SK-N-SH (cell line): Measurements from ENCODE around the gene VPS51. TPM values are rescaled to one million over a fixed set of nuclear protein-coding genes. Genes with fewer than 3 reads are reported as not detected.

Source experiments
- CTCF ChIA-PET: fragments of 300-600, 350-600 bp; formaldehyde crosslinking; extraction: SDS; loops from one replicate; lab custom pipeline; 2021; lab: Yijun Ruan, JAX
- POLR2A ChIA-PET: fragments of 350-600 bp; sonication (Branson Sonifier 250); formaldehyde crosslinking; extraction: SDS; loops from one replicate; lab custom pipeline; 2020; ENCODE audit warnings: antibody characterized with exemption, inconsistent platforms; lab: Yijun Ruan, JAX
- DNase-seq: peaks from one replicate; pipeline ENCODE4 v3.0.0; 2012
- H2AFZ ChIP-seq: fragments of 200-600 bp; sonication (generic); 2 replicates; pipeline ENCODE4 v1.8.1; 2016; ENCODE audit warnings: antibody characterized with exemption, mild to moderate bottlenecking, low read depth
- H3F3A ChIP-seq: fragments of 200-600 bp; sonication (generic); replicated peaks from 2 replicates; pipeline ENCODE3; 2016; ENCODE audit warnings: antibody characterized with exemption, mild to moderate bottlenecking; ENCODE audit not compliant: insufficient read depth
- H3K27ac ChIP-seq, 2 experiments: fragments of 200-500 bp in 1 of 2; fragments of 200-600 bp in 1 of 2; sonication (Bioruptor generic) in 1 of 2; sonication (generic), shearing (Covaris generic) in 1 of 2; 2 replicates each; pipeline versions ENCODE4 v1.5.1 to v1.6.1; 2014 to 2016; ENCODE audit warnings: low read depth in 2 of 2, inconsistent platforms in 1 of 2, low read length in 1 of 2, mild to moderate bottlenecking in 1 of 2, mixed read lengths in 1 of 2
- H3K27me3 ChIP-seq: fragments of 200-600 bp; sonication (generic), shearing (Covaris generic); 2 replicates; pipeline ENCODE4 v1.6.1; 2016; ENCODE audit warnings: mixed run types; ENCODE audit not compliant: insufficient read depth
- H3K36me3 ChIP-seq, 2 experiments: fragments of 200-500 bp in 1 of 2; fragments of 200-600 bp in 1 of 2; sonication (Bioruptor generic) in 1 of 2; sonication (generic) in 1 of 2; replicated peaks in 1 of 2; 2 replicates each; pipeline versions ENCODE3 to v1.5.1; 2014 to 2016; ENCODE audit warnings: low read length in 1 of 2, mild to moderate bottlenecking in 1 of 2; ENCODE audit not compliant: insufficient read depth in 2 of 2, control insufficient read depth in 1 of 2
- H3K4me1 ChIP-seq, 2 experiments: fragments of 200-500 bp in 1 of 2; fragments of 200-600 bp in 1 of 2; sonication (Bioruptor generic) in 1 of 2; sonication (generic), shearing (Covaris generic) in 1 of 2; 2 replicates each; pipeline versions ENCODE4 v1.5.1 to v1.6.1; 2014 to 2016; ENCODE audit warnings: low read depth in 1 of 2, low read length in 1 of 2, mixed run types in 1 of 2; ENCODE audit not compliant: insufficient read depth in 2 of 2, control insufficient read depth in 1 of 2
- H3K4me2 ChIP-seq: fragments of 200-600 bp; sonication (generic), shearing (Covaris generic); 2 replicates; pipeline ENCODE4 v1.6.1; 2017; ENCODE audit warnings: mixed run types
- H3K4me3 ChIP-seq, 2 experiments: fragments of 200-500 bp in 1 of 2; fragments of 200-600 bp in 1 of 2; sonication (Bioruptor generic) in 1 of 2; sonication (generic), shearing (Covaris generic) in 1 of 2; 2 replicates each; pipeline versions ENCODE4 v1.5.1 to v1.8.1; 2014 to 2016; ENCODE audit warnings: low read depth in 2 of 2, inconsistent platforms in 1 of 2, low read length in 1 of 2, mild to moderate bottlenecking in 1 of 2, mixed read lengths in 1 of 2, moderate library complexity in 1 of 2
- H3K79me2 ChIP-seq: fragments of 200-600 bp; sonication (generic); 2 replicates; pipeline ENCODE4 v1.8.1; 2017; ENCODE audit warnings: mild to moderate bottlenecking; ENCODE audit not compliant: insufficient read depth
- H3K9ac ChIP-seq: fragments of 200-600 bp; sonication (generic); 2 replicates; pipeline ENCODE4 v1.6.1; 2017; ENCODE audit warnings: mixed run types
- H3K9me2 ChIP-seq: fragments of 200-600 bp; sonication (generic); 2 replicates; pipeline ENCODE4 v1.6.1; 2017; ENCODE audit warnings: mixed run types
- H3K9me3 ChIP-seq: fragments of 200-600 bp; sonication (generic); 2 replicates; pipeline ENCODE4 v1.6.1; 2017; ENCODE audit warnings: mixed run types, mild to moderate bottlenecking, moderate library complexity
- H4K20me1 ChIP-seq: fragments of 200-600 bp; sonication (generic); 2 replicates; pipeline ENCODE4 v1.6.1; 2017; ENCODE audit warnings: mild to moderate bottlenecking, mixed run types; ENCODE audit not compliant: insufficient read depth
- CHD2 ChIP-seq: fragments of 150-350 bp; IDR thresholded peaks from 2 replicates; pipeline ENCODE4 v1.6.1; 2018; ENCODE audit warnings: low read length; ENCODE audit not compliant: partially characterized antibody
- ELF1 ChIP-seq: IDR thresholded peaks from 2 replicates; pipeline ENCODE4 v1.4.0; 2012
- EP300 ChIP-seq, 2 experiments: IDR thresholded peaks; 2 replicates each; pipeline versions ENCODE4 v1.4.0 to v1.6.1; 2012; ENCODE audit warnings: borderline replicate concordance in 1 of 2, low read depth in 1 of 2, low read length in 1 of 2
- EZH2phosphoT487 ChIP-seq: fragments of 200-600 bp; sonication (generic); IDR thresholded peaks from 2 replicates; pipeline ENCODE4 v1.6.1; 2017; ENCODE audit warnings: low read depth, mixed run types, mild to moderate bottlenecking, antibody characterized with exemption, moderate library complexity, borderline replicate concordance
- FOSL2 ChIP-seq: IDR thresholded peaks from 2 replicates; pipeline ENCODE4 v1.4.0; 2012; ENCODE audit warnings: low read depth, mild to moderate bottlenecking, moderate library complexity, borderline replicate concordance
- GABPA ChIP-seq: IDR thresholded peaks from 2 replicates; pipeline ENCODE4 v1.4.0; 2012; ENCODE audit warnings: low read depth, mild to moderate bottlenecking
- GATA2 ChIP-seq: sonication (generic); formaldehyde crosslinking; IDR thresholded peaks from 2 replicates; pipeline ENCODE4 v1.5.0; 2020; ENCODE audit warnings: mild to moderate bottlenecking, missing genetic modification reagents
- IRF3 ChIP-seq: fragments of 150-350 bp; IDR thresholded peaks from 2 replicates; pipeline ENCODE4 v1.6.1; 2016; ENCODE audit warnings: mild to moderate bottlenecking, low read depth, low read length
- JUND ChIP-seq: IDR thresholded peaks from 2 replicates; pipeline ENCODE4 v1.4.0; 2012
- MEF2A ChIP-seq: IDR thresholded peaks from 2 replicates; pipeline ENCODE4 v1.4.0; 2012; ENCODE audit warnings: low read depth, borderline replicate concordance
- MXI1 ChIP-seq: IDR thresholded peaks from 2 replicates; pipeline ENCODE4 v1.6.1; 2012; ENCODE audit warnings: mild to moderate bottlenecking, low read depth, low read length, improper control_type of control experiment
- PBX3 ChIP-seq: IDR thresholded peaks from 2 replicates; pipeline ENCODE4; 2012
- RAD21 ChIP-seq: IDR thresholded peaks from 2 replicates; pipeline ENCODE4 v1.6.1; 2012; ENCODE audit warnings: mild to moderate bottlenecking, low read length
- RCOR1 ChIP-seq: fragments of 150-350 bp; IDR thresholded peaks from 2 replicates; pipeline ENCODE4 v1.6.1; 2017; ENCODE audit warnings: antibody characterized with exemption, low read length
- RFX5 ChIP-seq: IDR thresholded peaks from 2 replicates; pipeline ENCODE4 v1.6.1; 2012; ENCODE audit warnings: mild to moderate bottlenecking, improper control_type of control experiment, low read length
- RXRA ChIP-seq: IDR thresholded peaks from 2 replicates; pipeline ENCODE4 v1.4.0; 2012; ENCODE audit warnings: low read depth, mild to moderate bottlenecking, borderline replicate concordance
- SMC3 ChIP-seq: IDR thresholded peaks from 2 replicates; pipeline ENCODE4 v1.6.1; 2012; ENCODE audit warnings: low read depth, low read length, improper control_type of control experiment
- TCF12 ChIP-seq: IDR thresholded peaks from 2 replicates; pipeline ENCODE4 v1.4.0; 2012
- USF1 ChIP-seq: IDR thresholded peaks from 2 replicates; pipeline ENCODE4 v1.4.0; 2012; ENCODE audit warnings: low read depth, borderline replicate concordance
- YY1 ChIP-seq: IDR thresholded peaks from 2 replicates; pipeline ENCODE4 v1.4.0; 2012; ENCODE audit warnings: low read depth, mild to moderate bottlenecking
- WGBS: methylation state at CpG from one replicate; pipeline ENCODE4 v1.1.6; 2017; ENCODE audit warnings: low lambda C conversion rate; 5-methylcytosine and 5-hydroxymethylcytosine counted together
- polyA plus RNA-seq, 3 experiments: library from polyadenylated mRNA; depleted of rRNA; stranded (reverse); fragments of >200 nt; gene quantifications; 2 replicates each; pipeline ENCODE4 v1.2.3, GENCODE V29; 2012

The VPS51 gene
- polyA plus RNA-seq, 1 of the 3 experiments (the other 2 are of a cell fraction), result 59.9 TPM

- POLR2A ChIA-PET, result interaction anchor here (1.2 kb wide), 1 partner anchor 23 kb away, joined by 4 read pairs; no protein-coding TSS in a partner anchor
- Histone ChIP-seq H3K27ac (no peak overlapping the region), H3K9me2 (no peaks in the 10 kb centered on the region), H3K27me3 (no peaks in the 10 kb centered on the region), H3K9ac (no peak overlapping the region), H3K9me3 (no peaks in the 10 kb centered on the region), H4K20me1 (no peaks in the 10 kb centered on the region), H3K79me2 (peaks cover 14% of the 10 kb centered on the region), H3F3A (peaks cover 18% of the 10 kb centered on the region), H3K4me1 (peaks cover 8% of the 10 kb centered on the region in 2 experiments; a peak in 3 of 4 replicates), H2AFZ (no peak overlapping the region), H3K36me3 (peaks cover 8 to 39% of the 10 kb centered on the region in 2 experiments), H3K4me3 (no peak overlapping the region), H3K4me2 (no peak overlapping the region)
- CTCF ChIA-PET, result interaction anchor here (1.9 to 2.6 kb wide), 2 partner anchors 20 to 23 kb away, joined by 11 to 13 read pairs; partner anchors contain the start of gene TM7SF2
- TF ChIP-seq FOSL2, result no peak
- no peak for TF ChIP-seq CHD2
- no peak for TF ChIP-seq USF1
- no peak for TF ChIP-seq MEF2A
- no peak for TF ChIP-seq RCOR1
- no peak for TF ChIP-seq RAD21
- no peak for TF ChIP-seq MXI1
- TF ChIP-seq PBX3, result no peak
- no peak for DNase-seq
- 97% methylated on average over 4 of the region's 4 CpGs for WGBS
These were observed 6.4 kb upstream of the VPS51 start for GRCh38 chr11:65089621-65090020.

GRCh38 chr11:65090628-65091027 lies 5.4 kb upstream of the VPS51 start:
- Histone ChIP-seq H3K79me2 (peaks cover 4% of the 10 kb centered on the region), H2AFZ (no peak overlapping the region), H3K27me3 (no peaks in the 10 kb centered on the region), H3K9me2 (no peaks in the 10 kb centered on the region), H3K9me3 (no peaks in the 10 kb centered on the region), H3K27ac (no peak overlapping the region), H3K4me2 (no peak overlapping the region), H3K9ac (no peak overlapping the region), H4K20me1 (no peaks in the 10 kb centered on the region), H3F3A (peaks cover 23% of the 10 kb centered on the region), H3K36me3 (peaks cover under 1 to 31% of the 10 kb centered on the region in 2 experiments), H3K4me1 (peaks cover 0 to 1% of the 10 kb centered on the region in 2 experiments; a peak in 1 of 4 replicates), H3K4me3 (no peak overlapping the region)
- no peak for DNase-seq
- ChIA-PET POLR2A (no interaction called here), CTCF (interaction anchor here (1.9 to 2.6 kb wide), 2 partner anchors 19 to 22 kb away, joined by 11 to 13 read pairs; partner anchors contain the start of gene TM7SF2)
- TF ChIP-seq RFX5, result no peak
- TF ChIP-seq SMC3, result no peak
- TF ChIP-seq ELF1, result no peak
- TF ChIP-seq RCOR1, result no peak
- no peak for TF ChIP-seq RXRA
- TF ChIP-seq EP300 (IDR thresholded peaks at IDR 0.05; ENCODE audit: borderline replicate concordance in 1 of 2, low read depth in 1 of 2, low read length in 1 of 2), result no peak
- no peak for TF ChIP-seq PBX3
- TF ChIP-seq USF1, result no peak
- no peak for TF ChIP-seq CHD2
- TF ChIP-seq TCF12, result no peak
- TF ChIP-seq GATA2 (CRISPR knock-in tag), result no peak
- TF ChIP-seq YY1, result no peak
- no peak for TF ChIP-seq EZH2phosphoT487
- TF ChIP-seq GABPA, result no peak
- no peak for TF ChIP-seq IRF3
- TF ChIP-seq JUND, result no peak
- WGBS, result 92% methylated on average over 4 of the region's 4 CpGs
